GM13977 (cell line): ENCODE measurements around the gene ALKBH4.
"Not testable (repeated sequence)": the region's sequence is repeated elsewhere in the genome, so short reads cannot be mapped to it uniquely, and the experiment has no call there.

ENCODE experiments used
- DNase-seq: peaks from one replicate; pipeline ENCODE4 v3.0.0; 2012; ENCODE audit warnings: low spot score
- CTCF ChIP-seq: IDR thresholded peaks from 2 replicates; pipeline ENCODE4 v1.5.1; 2012; ENCODE audit warnings: mild to moderate bottlenecking, control low read depth; ENCODE audit not compliant: insufficient read depth; ENCODE audit errors: extremely low read depth, missing control alignments
- in situ Hi-C: fragments of 300-500 bp; cut with MboI; formaldehyde crosslinking; loops from one replicate; pipeline ENCODE4 v1.12.0; 2022; ENCODE audit warnings: low sequenced_read_pairs, low pct_unique_long_range_greater_than_20kb, mixed read lengths, inconsistent platforms; ENCODE audit not compliant: unreplicated experiment

ALKBH4 gene

DNA sequence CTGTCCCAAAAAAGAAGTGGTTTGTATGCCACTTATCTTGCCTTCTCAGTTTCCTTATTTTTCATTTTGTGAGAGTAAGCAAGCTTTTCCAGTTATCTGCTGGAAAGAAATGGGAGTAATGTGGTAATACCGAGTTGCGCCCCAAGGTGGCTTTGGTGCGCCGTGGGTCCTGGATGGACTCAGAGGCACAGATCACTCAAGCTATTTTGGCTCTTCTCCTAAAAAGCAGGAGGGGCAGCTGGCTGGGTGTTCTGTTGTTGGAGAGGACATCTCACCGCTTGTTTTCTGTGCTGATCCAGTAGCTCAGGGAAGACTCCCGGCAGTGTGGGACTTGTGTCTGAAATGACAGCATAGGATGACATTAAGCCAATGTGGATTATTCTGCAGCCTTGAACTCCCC, 52.1 kb downstream of the ALKBH4 start:
- in situ Hi-C loops, result loop anchor here (5.0 kb wide), 1 partner anchor 35 kb away; no protein-coding TSS in a partner anchor
- no peak for DNase-seq
- TF ChIP-seq CTCF, result peak; percentile 56

- TF ChIP-seq CTCF, result no peak
- no peak for DNase-seq
- in situ Hi-C loops, result loop anchor here (5.0 kb wide), 1 partner anchor 36 kb away; no protein-coding TSS in a partner anchor
Measured at GRCh38 chr7:102410918-102411317, 53.7 kb downstream of the ALKBH4 start.

DNA sequence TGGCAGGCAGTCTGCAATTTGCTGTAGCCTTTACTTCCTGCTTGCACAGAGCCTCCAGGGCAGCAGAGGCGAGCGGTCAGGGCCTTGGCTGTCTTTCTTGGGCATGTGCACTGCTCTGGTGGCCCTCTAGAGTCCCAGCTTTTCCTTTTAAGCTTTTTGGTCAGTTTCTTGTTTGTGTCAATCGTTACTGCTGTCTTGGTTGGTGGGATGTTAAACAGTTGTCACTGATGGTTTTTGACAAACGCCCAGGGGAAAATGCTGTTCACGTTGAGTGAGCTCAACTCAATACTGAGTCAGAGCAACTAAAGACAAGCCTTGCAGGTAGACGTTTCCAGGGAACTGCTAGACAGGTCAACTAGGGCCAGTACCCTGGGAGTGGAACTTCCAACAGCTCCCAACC, 54.5 kb downstream of the ALKBH4 start:
- DNase-seq, result no peak
- in situ Hi-C loops, result loop anchor here (5.0 kb wide), 1 partner anchor 37 kb away; no protein-coding TSS in a partner anchor
- no peak for TF ChIP-seq CTCF

DNA sequence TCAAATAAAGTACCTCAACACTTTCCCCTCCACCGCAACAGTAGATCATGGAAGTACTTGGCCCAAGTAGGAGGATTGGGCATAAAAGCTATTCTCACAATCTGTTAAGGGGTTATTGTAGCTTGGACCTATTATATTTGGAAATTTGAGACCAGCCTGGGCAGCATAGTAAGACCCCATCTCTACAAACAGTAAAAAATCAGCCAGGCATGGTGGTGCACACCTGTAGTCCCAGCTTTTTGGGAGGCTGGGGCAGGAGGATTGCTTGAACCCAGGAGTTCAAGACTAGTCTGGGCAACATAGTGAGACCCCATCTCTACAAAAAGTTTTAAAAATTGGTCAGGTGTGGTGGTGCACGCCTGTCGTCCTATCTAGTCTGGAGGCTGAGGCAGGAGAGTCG, 55.3 kb downstream of the ALKBH4 start:
- DNase-seq, result no peak
- no peak for TF ChIP-seq CTCF
- in situ Hi-C loops, result no loop called here

DNA sequence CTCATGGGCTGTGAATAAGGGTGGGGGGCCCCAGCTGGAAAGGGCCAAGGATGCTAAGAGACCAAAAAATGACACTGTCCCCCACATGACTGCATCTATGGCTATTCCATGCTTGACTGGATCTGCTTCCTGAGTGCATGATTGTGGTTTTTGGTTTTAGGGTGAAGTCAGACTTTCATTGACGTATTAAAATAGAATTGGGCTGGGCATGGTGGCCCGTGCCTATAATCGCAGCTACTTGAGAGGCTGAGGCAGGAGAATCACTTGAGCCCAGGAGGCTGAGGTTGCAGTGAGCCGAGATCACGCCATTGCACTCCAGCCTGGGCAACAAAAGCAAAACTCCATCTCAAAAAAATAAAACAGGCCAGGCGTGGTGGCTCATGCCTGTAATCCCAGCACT, 56.1 kb downstream of the ALKBH4 start:
- in situ Hi-C loops, result not testable (repeated sequence)
- DNase-seq, result peak; percentile 54

DNA sequence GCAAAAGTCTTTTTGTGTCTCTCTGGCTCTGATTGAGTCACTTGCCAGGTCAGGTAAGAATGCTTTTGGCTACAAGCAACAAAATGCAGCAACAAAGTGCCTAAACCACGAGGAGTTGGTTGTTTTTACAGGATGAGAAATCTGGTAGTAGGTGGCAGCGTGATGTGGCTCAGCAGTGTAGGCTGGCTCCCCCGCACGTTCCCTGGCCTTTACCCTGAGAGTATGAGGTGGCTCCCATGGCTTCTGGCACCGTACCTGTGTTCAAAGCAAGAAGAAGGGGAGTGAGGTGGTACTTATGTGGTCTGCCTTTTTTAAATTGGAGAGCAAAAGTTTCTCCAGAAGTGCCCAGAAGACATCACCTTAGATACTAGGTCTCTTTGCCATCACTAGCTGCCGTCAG, 56.8 kb downstream of the ALKBH4 start:
- DNase-seq, result no peak
- TF ChIP-seq CTCF, result no peak
- in situ Hi-C loops, result no loop called here
